Testis (tissue), 3 donors: ENCODE measurements around the gene YPEL1. TPM values are rescaled to one million over a fixed set of nuclear protein-coding genes. Genes with fewer than 3 reads are reported as not detected.

ENCODE experiments used
- DNase-seq: peaks from one replicate; pipeline ENCODE4 v3.0.0-alpha.2; 2019
- H3K27ac ChIP-seq, 2 donors: fragments of 200-600 bp; sonication (generic); one replicate each; pipeline ENCODE4 v1.5.1; 2019
- H3K27me3 ChIP-seq: fragments of 200-600 bp; sonication (generic); one replicate; pipeline ENCODE4 v1.5.1; 2019
- H3K36me3 ChIP-seq: fragments of 200-600 bp; sonication (generic); one replicate; pipeline ENCODE4 v1.5.1; 2017; ENCODE audit warnings: low read depth; ENCODE audit errors: missing control alignments
- H3K4me1 ChIP-seq: fragments of 200-600 bp; sonication (generic); one replicate; pipeline ENCODE4 v1.5.1; 2019
- H3K4me3 ChIP-seq, 2 donors: fragments of 200-600 bp; sonication (generic); one replicate each; pipeline ENCODE4 v1.5.1; 2017 to 2019
- H3K9me3 ChIP-seq: fragments of 200-600 bp; sonication (generic); one replicate; pipeline ENCODE4 v1.5.1; 2017
- POLR2A ChIP-seq: fragments of 450-650 bp; IDR thresholded peaks from one replicate; pipeline ENCODE4 v1.6.1; 2017; ENCODE audit warnings: antibody characterized with exemption, mild to moderate bottlenecking, moderate library complexity
- WGBS, 2 donors: methylation state at CpG; one replicate each; pipeline ENCODE4 v1.1.5; 2018; 5-methylcytosine and 5-hydroxymethylcytosine counted together
- intact Hi-C: fragments of 100-400 bp; cut with DNase I; formaldehyde crosslinking; loops from one replicate; pipeline ENCODE4 v1.15.1; 2023; ENCODE audit warnings: low total_unique reads
- polyA plus RNA-seq: library from polyadenylated mRNA; stranded (reverse); fragments of 350-450 nt; fragmentation: Illumina TruSeq; extraction: RNeasy Lipid Tissue Mini Kit (QIAGEN cat#74804); gene quantifications from one replicate; pipeline ENCODE4 v1.2.3, GENCODE V29; 2014; ENCODE audit warnings: low read depth, low replicate concordance; ENCODE audit not compliant: insufficient read depth
- total RNA-seq, 2 donors: library from RNA; depleted of rRNA; stranded (reverse); fragments of >200 nt; gene quantifications; one replicate each; pipeline ENCODE4 v1.2.3, GENCODE V29; 2016
- TF ChIP-seq, protein P1 (sequence below), 3 experiments: fragments of 450-650 bp in 2 of 3; fragments of 200-600 bp in 1 of 3; sonication (generic) in 1 of 3; IDR thresholded peaks; one replicate each; pipeline ENCODE4 v1.5.1; 2016 to 2019; ENCODE audit warnings: antibody characterized with exemption in 3 of 3, mild to moderate bottlenecking in 2 of 3, moderate library complexity in 1 of 3

YPEL1 gene
- total and polyA plus RNA-seq, 3 donors from 2014 or later: 83.6 to 169 (median 168) TPM

DNA sequence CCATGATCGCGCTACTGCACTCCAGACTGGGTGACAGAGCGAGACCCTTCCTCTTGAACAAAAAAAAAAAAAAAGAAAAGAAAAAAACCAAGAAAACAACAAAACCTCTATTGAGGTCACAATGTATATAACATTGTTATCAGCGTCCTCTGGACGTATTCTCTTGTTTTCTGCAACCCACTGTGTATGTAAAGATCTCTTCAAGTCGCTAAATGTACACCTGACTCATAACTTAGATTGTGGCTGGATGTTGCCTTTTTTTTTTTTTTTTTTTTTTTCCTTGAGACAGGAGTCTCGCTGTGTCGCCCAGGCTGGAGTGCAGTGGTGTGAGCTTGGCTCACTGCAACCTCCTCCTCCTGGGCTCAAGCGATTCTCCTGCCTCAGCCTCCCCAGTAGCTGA is 1.4 kb upstream of the YPEL1 start:
- H3K27ac ChIP-seq: no peak overlapping the region
- no peak overlapping the region for H3K4me3 ChIP-seq
- TF ChIP-seq POLR2A: no peak
- TF ChIP-seq, protein P1, sequence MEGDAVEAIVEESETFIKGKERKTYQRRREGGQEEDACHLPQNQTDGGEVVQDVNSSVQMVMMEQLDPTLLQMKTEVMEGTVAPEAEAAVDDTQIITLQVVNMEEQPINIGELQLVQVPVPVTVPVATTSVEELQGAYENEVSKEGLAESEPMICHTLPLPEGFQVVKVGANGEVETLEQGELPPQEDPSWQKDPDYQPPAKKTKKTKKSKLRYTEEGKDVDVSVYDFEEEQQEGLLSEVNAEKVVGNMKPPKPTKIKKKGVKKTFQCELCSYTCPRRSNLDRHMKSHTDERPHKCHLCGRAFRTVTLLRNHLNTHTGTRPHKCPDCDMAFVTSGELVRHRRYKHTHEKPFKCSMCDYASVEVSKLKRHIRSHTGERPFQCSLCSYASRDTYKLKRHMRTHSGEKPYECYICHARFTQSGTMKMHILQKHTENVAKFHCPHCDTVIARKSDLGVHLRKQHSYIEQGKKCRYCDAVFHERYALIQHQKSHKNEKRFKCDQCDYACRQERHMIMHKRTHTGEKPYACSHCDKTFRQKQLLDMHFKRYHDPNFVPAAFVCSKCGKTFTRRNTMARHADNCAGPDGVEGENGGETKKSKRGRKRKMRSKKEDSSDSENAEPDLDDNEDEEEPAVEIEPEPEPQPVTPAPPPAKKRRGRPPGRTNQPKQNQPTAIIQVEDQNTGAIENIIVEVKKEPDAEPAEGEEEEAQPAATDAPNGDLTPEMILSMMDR (IDR thresholded peaks at IDR 0.05): no peak
- H3K27me3 ChIP-seq: no peaks in the 10 kb centered on the region
- H3K36me3 ChIP-seq: no peaks in the 10 kb centered on the region
- no peak for DNase-seq
- WGBS, 2 donors: 56 to 72% methylated on average over 8 to 9 of the region's 9 CpGs
- no peaks in the 10 kb centered on the region for H3K9me3 ChIP-seq
- intact Hi-C loops: no loop called here
- peaks cover 11% of the 10 kb centered on the region for H3K4me1 ChIP-seq

DNA sequence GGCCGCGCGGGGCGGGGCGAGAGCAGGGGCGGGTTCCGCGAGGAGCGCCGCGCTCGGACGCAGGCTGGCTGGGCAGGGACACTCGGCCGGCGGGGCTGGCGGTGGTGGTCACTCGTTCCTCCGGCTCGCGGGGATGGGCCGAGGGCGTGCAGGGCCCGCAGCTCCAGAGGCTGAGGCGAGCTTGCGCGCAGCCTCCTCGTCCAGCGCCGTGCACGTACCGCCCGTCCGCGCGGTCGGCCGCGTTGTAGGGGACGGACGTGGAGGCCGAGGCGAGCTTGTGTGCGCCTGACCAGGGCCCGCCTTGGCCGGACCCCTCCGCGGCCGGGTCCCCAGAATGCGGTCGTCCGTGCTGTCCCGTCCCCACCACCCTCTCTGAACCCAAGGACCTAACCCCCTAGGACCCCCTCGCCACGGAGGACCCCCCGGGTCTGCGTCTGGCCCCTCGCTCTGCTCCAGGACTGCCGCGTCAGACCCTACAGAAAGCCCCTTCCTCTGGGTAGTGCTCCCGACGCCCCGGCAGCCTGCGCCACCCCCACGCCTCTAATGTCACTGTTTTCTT is 569 bp upstream of the YPEL1 start:
- H3K27me3 ChIP-seq: no peaks in the 10 kb centered on the region
- no peak for DNase-seq
- no peaks in the 10 kb centered on the region for H3K9me3 ChIP-seq
- WGBS, 2 donors: 5 to 9% methylated on average over 24 to 54 of the region's 65 CpGs
- H3K4me1 ChIP-seq: peaks cover 11% of the 10 kb centered on the region
- TF ChIP-seq, protein P1 (IDR thresholded peaks at IDR 0.05): no peak
- TF ChIP-seq POLR2A: no peak
- peak overlapping the region; percentile 47 to 72 for H3K4me3 ChIP-seq
- peak overlapping the region; percentile 26 to 70 for H3K27ac ChIP-seq
- intact Hi-C loops: no loop called here
- no peaks in the 10 kb centered on the region for H3K36me3 ChIP-seq

DNA sequence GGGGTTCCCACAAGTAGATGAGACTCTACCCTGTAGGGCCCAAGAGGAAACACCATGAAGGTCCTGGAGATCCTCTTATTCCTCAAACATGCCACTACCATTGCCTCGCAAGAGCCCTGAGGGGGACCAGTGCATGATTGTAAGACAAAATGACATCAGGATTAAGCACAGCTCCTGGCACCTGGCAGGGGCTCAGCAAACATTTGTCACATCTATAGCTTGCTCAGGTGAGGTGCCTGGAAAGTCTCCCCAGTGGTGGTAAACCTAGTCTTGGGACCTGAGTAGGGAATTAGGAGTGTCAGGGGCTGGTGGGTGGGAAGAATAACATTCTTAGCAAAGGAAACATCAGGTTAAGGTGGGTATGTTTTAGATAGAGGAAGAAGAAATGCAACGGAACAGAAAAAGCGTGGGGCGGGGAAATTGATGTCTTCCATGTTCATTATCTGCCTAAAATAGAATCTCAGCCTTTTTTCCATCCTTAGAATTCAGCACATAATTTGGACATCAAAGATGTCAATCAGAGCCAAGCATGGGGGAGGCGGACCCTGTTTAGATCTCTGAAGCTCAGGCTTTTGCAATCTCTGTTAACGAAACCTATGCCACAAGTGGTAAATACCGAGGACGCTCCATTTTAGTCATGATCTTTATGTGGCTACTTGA is 924 bp downstream of the YPEL1 start:
- TF ChIP-seq, protein P1 (IDR thresholded peaks at IDR 0.05): no peak
- TF ChIP-seq POLR2A: no peak
- Histone ChIP-seq H3K36me3 (no peaks in the 10 kb centered on the region), H3K9me3 (no peaks in the 10 kb centered on the region), H3K4me3 (peak overlapping the region; percentile 56 to 70), H3K27me3 (no peaks in the 10 kb centered on the region), H3K4me1 (peaks cover 11% of the 10 kb centered on the region), H3K27ac (peak overlapping the region in 1 of 2 donors; percentile 82)
- WGBS, 2 donors: 15 to 18% methylated on average over 8 of the region's 8 CpGs
- DNase-seq: no peak
- intact Hi-C loops: no loop called here

DNA sequence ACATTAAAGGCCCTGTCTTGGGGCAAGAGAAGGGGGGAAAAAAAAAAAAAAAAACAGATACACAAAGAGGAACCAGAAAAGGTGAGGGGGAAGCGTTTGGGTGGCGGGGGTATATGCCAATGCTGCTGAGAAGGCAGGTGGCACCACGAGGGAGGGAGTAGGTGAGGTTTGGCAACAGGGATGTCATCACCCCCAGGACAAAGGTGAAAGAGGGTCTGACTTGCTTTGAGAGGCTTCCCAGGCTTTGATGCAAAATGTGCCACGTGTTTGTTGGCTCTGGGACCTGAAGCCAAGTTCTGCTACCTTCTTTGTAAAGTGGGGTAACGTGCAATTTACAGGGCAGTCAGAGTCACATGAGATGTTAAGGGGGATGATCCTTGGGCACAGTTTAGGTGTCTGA is 4.1 kb downstream of the YPEL1 start:
- H3K36me3 ChIP-seq: no peaks in the 10 kb centered on the region
- intact Hi-C loops: no loop called here
- DNase-seq: no peak
- H3K27ac ChIP-seq: no peak overlapping the region
- no peaks in the 10 kb centered on the region for H3K9me3 ChIP-seq
- 88% methylated on average over 5 of the region's 5 CpGs for WGBS, 2 donors
- no peaks in the 10 kb centered on the region for H3K27me3 ChIP-seq
- no peak for TF ChIP-seq POLR2A
- TF ChIP-seq, protein P1 (IDR thresholded peaks at IDR 0.05): no peak
- H3K4me3 ChIP-seq: no peak overlapping the region
- H3K4me1 ChIP-seq: peaks cover 11% of the 10 kb centered on the region
